Medulla oblongata (tissue), 1 donor: ENCODE results near the gene NTHL1.

ENCODE experiments used
- DNase-seq: peaks from one replicate; pipeline ENCODE4 v3.0.0-alpha.2; 2015; ENCODE audit errors: extremely low spot score

NTHL1 gene

GRCh38 chr16:2083876-2084780 is 36.5 kb upstream of the NTHL1 start:
- no peak for DNase-seq

- no peak for DNase-seq
These were observed 35.8 kb upstream of the NTHL1 start for GRCh38 chr16:2083409-2083808.

GRCh38 chr16:2082983-2083364 is 35.3 kb upstream of the NTHL1 start:
- no peak for DNase-seq

- DNase-seq: no peak
These were observed 34.7 kb upstream of the NTHL1 start for GRCh38 chr16:2082171-2082982.

GRCh38 chr16:2081201-2082084 is 33.8 kb upstream of the NTHL1 start:
- no peak for DNase-seq

- DNase-seq: no peak
These were observed 32.4 kb upstream of the NTHL1 start for GRCh38 chr16:2079991-2080390.

- DNase-seq: no peak
These were observed 31.7 kb upstream of the NTHL1 start for GRCh38 chr16:2079311-2079800.

GRCh38 chr16:2078691-2079090 is 31.1 kb upstream of the NTHL1 start:
- no peak for DNase-seq

GRCh38 chr16:2078096-2078495 is 30.5 kb upstream of the NTHL1 start:
- no peak for DNase-seq

GRCh38 chr16:2077696-2078095 is 30.1 kb upstream of the NTHL1 start:
- no peak for DNase-seq

- DNase-seq: no peak
These were observed 29.4 kb upstream of the NTHL1 start for GRCh38 chr16:2077016-2077415.

GRCh38 chr16:2076072-2076865 is 28.6 kb upstream of the NTHL1 start:
- DNase-seq: no peak

GRCh38 chr16:2075631-2076030 is 28.0 kb upstream of the NTHL1 start:
- DNase-seq: no peak

GRCh38 chr16:2074071-2074470 is 26.4 kb upstream of the NTHL1 start:
- no peak for DNase-seq

- no peak for DNase-seq
These were observed 25.3 kb upstream of the NTHL1 start for GRCh38 chr16:2072926-2073325.

- DNase-seq: no peak
These were observed 24.0 kb upstream of the NTHL1 start for GRCh38 chr16:2071454-2072202.

GRCh38 chr16:2070576-2071453 is 23.2 kb upstream of the NTHL1 start:
- DNase-seq: no peak

GRCh38 chr16:2066139-2066538 is 18.5 kb upstream of the NTHL1 start:
- no peak for DNase-seq

GRCh38 chr16:2064368-2064945 is 16.8 kb upstream of the NTHL1 start:
- no peak for DNase-seq
